ENCODE results near the gene NPTX1.

The NPTX1 gene

DNA sequence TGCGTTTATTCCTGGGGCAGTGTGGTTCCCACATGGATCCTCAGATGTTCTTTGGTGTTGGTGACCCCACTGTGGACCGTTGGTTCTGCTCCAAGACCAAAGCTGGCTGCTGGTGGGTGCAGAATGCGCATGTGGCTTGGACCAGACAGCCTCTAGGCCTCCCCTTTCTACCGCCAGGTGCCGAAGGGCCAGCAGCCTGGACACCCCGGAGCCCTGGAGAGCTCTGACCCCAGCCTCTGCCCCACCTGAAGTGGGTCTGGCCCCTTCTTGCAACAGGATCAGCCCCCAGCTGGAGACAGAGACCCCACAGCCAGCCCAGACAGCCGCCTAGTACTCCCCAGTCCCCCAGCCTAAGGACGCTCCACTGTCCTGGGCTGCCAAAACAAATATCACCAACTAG lies 18.4 kb downstream of the NPTX1 start:
- no peak for DNase-seq (ENCODE audit: low spot score)

DNA sequence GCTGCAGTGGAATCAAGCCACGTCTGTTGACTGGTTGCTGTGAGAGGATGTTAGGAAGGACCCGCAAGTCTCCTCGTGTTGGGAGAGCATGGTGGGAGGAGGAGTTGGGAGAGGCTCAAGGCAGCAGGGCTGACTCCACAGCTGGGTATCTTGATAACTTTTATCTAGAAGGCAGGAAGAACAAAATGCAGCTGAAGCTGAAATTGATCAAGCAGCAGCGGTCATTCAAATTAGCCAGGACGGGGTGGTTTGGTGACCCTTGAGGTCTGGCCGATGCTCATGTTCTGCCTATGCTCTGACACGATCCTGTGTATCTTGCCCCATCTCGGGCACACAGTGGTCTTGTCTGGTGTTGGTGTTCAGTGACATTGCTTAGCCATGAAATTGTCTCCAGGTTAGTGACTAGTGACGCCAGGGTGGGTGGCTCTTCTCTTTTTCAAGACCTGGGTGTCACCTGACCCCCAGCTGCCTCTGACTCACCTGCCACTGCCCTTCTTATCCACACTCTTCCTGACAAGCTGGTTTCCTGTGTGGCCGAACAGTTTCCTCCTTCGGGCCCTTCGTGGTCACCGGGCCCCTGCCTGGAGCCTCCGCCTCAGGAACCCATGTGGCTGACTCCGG lies 19.1 kb downstream of the NPTX1 start:
- no peak for DNase-seq (ENCODE audit: low spot score)

- peak; percentile 74 for DNase-seq (ENCODE audit: low spot score)
Measured at GRCh38 chr17:80456465-80457235, 19.8 kb downstream of the NPTX1 start.

DNA sequence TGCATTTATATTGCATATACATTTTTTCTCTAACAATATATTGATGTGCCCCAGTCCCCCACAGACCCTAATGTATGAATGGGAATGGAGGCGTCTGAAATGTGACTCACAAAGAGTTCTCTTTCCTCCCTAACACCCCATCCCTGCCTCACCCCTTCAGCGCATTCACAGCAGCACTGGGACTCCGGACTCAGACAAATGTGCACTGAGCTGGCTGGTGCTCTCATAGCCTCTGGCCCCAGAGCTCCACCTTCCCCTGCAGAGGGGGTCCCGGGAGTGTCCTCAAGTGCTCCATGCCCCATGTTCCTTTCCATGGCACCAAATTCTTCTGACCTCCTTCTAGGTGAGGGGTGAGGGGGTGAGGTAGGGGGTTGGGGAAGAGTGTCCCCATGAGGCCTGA lies 20.6 kb downstream of the NPTX1 start:
- no peak for DNase-seq (ENCODE audit: low spot score)

- peak; percentile 78 for DNase-seq (ENCODE audit: low spot score)
Measured at GRCh38 chr17:80455336-80455710, 21.1 kb downstream of the NPTX1 start.

DNA sequence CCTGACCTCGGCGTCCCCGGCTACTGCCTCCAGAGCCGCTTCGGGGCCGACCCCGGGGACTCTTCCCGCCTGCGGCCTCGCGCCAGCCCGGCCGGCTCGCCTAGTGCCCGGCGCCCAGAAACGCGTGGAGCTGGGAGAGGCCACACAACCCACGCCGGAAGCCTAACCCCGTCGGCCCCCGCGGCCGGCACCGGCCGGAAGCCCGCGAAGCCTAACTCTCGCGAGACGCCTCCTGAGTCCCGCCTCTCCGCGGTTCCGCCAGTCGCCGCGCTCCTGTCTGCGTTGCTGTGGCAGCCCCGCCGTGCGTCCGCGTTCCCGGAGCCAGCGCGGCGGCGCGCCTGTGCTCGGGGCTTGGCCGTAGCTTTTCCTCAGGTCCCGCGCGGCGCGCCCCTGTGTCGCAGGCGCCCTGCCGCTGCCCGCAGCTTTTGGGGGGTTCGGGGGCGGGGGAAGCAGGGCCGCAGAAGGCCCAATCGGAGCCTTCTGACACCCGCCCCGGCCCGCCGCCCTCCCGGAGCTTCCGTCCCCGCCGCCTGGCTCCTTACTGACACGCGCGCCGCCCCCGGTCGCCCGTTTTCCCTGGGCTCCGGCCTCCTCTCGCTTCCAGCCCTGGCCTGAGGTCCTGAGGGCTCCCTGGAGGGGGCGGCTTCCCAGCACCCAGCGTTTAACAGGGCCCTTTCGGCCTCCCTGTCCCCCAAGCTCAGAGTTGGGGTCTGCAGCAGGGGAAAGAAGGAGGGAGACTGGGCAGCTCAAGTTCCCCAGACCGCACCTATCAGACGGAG lies 21.7 kb downstream of the NPTX1 start:
- DNase-seq (ENCODE audit: low spot score) = peak; percentile 99

GRCh38 chr17:80453998-80454556 lies 22.3 kb downstream of the NPTX1 start:
- no peak for DNase-seq (ENCODE audit: low spot score)

- DNase-seq (ENCODE audit: low spot score) = peak; percentile 46
Measured at GRCh38 chr17:80453126-80453997, 23.0 kb downstream of the NPTX1 start.

GRCh38 chr17:80452173-80452915 lies 24.1 kb downstream of the NPTX1 start:
- peak; percentile 38 for DNase-seq (ENCODE audit: low spot score)

DNA sequence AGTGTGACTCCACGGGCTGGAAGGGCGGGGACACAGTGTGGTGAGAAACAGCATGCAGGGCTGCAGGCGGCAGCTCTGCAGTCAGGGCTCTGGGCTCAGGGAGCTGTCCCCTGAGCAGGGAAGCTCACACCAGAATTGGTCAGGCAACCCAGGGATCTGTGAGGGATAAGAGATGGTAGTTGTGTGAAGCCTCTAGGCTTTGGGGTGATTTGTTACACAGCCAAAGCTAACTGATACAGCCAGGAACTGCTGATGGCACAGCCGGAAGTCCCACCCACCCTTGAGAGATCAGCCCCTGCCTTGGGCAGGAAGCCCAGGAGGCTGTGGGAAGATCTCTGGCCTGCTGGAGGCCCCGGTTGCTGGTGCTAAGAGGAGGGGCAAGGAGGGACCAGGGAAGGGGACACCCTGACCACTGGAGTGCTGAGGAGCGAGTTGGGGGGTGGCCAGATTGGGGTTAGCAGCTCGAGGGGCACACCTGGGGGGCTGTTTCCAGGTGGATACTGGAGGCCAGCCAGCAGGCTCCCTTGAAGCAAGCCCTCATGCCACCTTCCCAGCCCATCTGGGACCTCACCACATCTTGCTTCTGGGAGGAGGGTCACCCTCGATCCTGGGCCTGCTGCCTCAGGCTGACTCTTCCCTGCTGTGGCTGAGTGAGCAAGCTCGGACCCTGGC lies 25.2 kb downstream of the NPTX1 start:
- DNase-seq (ENCODE audit: low spot score) = no peak

DNA sequence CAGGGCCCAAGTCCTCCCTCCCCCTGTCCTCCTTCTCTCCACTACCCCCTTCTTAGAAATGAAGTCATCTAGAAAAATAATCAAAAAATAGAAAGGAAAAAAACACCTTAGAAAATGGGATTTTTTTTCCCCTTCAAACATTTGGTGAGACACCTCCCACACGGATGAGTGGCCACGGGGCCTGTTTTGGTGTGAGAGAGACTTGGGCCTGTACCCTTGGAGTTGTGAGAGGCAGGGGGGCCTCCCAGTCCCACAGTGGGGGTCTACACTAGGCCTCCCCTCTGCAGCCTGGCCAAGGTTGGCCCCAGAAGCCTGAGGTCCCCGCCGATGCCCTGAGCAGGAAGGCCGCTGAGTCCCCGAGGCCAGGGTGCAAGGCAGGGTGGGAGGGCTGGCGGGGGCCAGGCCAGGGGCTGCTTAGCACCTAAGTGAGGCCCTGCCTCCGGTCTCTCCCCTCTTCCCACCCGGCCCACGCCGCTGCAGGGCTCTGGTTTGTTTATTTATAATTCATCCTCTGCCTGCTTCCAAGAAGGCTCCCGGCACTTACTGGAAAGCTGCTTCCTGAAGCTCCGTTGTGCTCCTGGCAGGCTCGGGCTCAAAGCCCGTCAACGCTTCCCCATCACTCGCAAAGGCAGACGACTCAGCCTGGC lies 26.4 kb downstream of the NPTX1 start:
- no peak for DNase-seq (ENCODE audit: low spot score)

DNA sequence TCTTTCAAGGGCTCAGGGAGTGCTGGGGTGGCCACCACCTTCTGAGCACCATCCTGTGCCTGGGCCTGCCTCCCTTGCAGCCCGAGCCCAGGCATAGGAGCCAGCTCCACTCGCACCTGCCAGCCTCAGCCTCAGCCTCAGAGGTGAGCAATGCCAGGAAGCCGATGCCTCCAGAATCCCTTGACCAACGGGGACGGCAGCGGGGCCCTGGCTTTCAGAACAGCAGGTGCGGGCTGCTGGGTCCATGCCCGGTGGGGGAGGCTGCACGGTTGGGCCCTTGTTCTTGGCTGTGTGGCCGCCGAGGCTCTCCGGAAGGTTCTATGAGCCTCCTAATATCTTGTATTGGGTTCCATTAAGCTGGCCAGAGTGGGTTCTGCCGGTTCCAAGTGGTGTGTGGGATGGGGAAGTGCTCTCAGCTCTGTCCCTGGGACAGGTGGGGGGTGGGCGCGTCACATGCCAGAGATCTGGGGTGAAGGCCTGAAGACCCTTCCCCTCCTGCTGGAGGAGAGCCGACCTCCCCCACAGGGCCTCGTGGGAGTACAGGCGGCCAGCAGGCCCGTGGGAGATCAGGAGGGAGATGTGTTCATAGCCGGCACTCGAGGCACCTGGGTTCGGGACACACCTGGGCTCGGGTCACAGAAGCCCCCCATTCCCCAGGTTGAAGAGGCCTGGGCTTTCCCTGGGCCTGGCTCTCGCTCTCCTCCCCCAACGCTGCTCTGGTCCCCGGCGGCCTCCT lies 27.0 kb downstream of the NPTX1 start:
- no peak for DNase-seq (ENCODE audit: low spot score)

- no peak for DNase-seq (ENCODE audit: low spot score)
Measured at GRCh38 chr17:80447790-80448189, 28.6 kb downstream of the NPTX1 start.

- peak; percentile 62 for DNase-seq (ENCODE audit: low spot score)
Measured at GRCh38 chr17:80446645-80447405, 29.6 kb downstream of the NPTX1 start.

DNA sequence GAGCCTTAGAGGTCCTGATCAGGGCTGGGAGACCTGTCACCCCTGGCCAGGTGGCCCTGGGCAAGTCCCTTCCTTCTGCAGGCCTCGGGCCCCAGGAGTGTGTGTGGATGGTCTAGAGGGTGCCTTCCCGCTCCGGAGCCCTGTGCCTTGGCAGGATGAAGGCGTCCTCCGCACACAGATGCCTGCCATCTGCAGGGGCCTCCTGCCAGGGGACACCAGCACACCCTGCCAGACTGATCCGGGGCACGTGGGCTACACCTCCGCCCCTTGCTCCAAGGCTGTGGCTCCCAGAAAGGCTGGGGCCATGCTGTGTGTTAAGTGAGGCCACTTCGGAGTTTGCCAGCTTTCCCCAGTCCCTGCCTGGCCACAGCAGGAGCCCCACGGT lies 30.7 kb downstream of the NPTX1 start:
- DNase-seq (ENCODE audit: low spot score) = no peak

GRCh38 chr17:80445007-80445725 lies 31.2 kb downstream of the NPTX1 start:
- no peak for DNase-seq (ENCODE audit: low spot score)

DNA sequence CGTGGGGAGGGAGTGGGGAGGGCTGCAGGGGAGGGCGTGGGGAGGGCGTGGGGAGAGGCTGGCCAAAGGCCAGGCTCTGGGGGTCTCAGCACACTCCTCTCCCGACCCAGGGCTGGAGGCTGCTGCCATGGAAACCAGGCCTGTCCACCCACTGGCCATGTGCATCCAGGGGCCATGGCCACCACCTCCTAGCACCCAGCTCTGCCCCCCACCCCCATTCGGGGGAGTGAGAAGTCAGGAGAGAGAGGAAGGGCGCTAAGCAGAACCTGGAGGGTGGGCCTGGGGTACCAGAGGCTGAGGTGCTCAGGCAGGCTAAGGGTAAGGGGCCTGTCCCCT lies 31.8 kb downstream of the NPTX1 start:
- no peak for DNase-seq (ENCODE audit: low spot score)
